HG03095 (cell line): Measurements from ENCODE around the gene LCORL.
A peak's percentile ranks its signal among the peaks of the same experiment; 100 is the strongest.
"Not testable (repeated sequence)": the region's sequence is repeated elsewhere in the genome, so short reads cannot be mapped to it uniquely, and the experiment has no call there.

Experiments
- ATAC-seq: cut with Tn5 transposase; IDR thresholded peaks from one replicate; pipeline ENCODE4 v1.9.1; 2021; ENCODE audit warnings: moderate library complexity; ENCODE audit not compliant: unreplicated experiment

The LCORL gene

GRCh38 chr4:17865866-17866363 lies 155.6 kb downstream of the LCORL start:
- no peak for ATAC-seq

- not testable (repeated sequence) for ATAC-seq
Observed at GRCh38 chr4:17861906-17862305, 159.6 kb downstream of the LCORL start.

GRCh38 chr4:17859793-17860406 lies 161.7 kb downstream of the LCORL start:
- no peak for ATAC-seq

- ATAC-seq = no peak
Observed at GRCh38 chr4:17854036-17854435, 167.5 kb downstream of the LCORL start.

GRCh38 chr4:17851959-17852358 lies 169.6 kb downstream of the LCORL start:
- ATAC-seq = no peak

GRCh38 chr4:17850295-17850694 lies 171.3 kb downstream of the LCORL start:
- not testable (repeated sequence) for ATAC-seq

- no peak for ATAC-seq
Observed at GRCh38 chr4:17846266-17846665, 175.3 kb downstream of the LCORL start.

- ATAC-seq = no peak
Observed at GRCh38 chr4:17823871-17824669, 197.5 kb downstream of the LCORL start.

GRCh38 chr4:17817027-17817426 lies 204.5 kb downstream of the LCORL start:
- ATAC-seq = peak; percentile 66

- ATAC-seq = no peak
Observed at GRCh38 chr4:17816142-17816541, 205.4 kb downstream of the LCORL start.

- no peak for ATAC-seq
Observed at GRCh38 chr4:17814140-17814539, 207.4 kb downstream of the LCORL start.

GRCh38 chr4:17812801-17813200 lies 208.8 kb downstream of the LCORL start:
- no peak for ATAC-seq

GRCh38 chr4:17812125-17812524 lies 209.4 kb downstream of the LCORL start:
- no peak for ATAC-seq

- ATAC-seq = peak; percentile 26
Observed at GRCh38 chr4:17811078-17811603, 210.4 kb downstream of the LCORL start.

GRCh38 chr4:17810260-17811077 lies 211.1 kb downstream of the LCORL start, which contains the start of the genes DCAF16 and NCAPG:
DCAF16 (minus strand) TSS chr4:17810757; CDS start chr4:17804141, 6,616 bp downstream.
NCAPG (plus strand) TSS chr4:17810979; CDS start chr4:17811078, 99 bp downstream.
- ATAC-seq = peak; percentile 81

GRCh38 chr4:17809667-17810066 lies 211.9 kb downstream of the LCORL start:
- no peak for ATAC-seq

- ATAC-seq = no peak
Observed at GRCh38 chr4:17807446-17807845, 214.1 kb downstream of the LCORL start.

- ATAC-seq = no peak
Observed at GRCh38 chr4:17805580-17806155, 215.9 kb downstream of the LCORL start.

GRCh38 chr4:17797808-17798207 lies 223.7 kb downstream of the LCORL start:
- no peak for ATAC-seq

GRCh38 chr4:17794730-17795129 lies 226.8 kb downstream of the LCORL start:
- ATAC-seq = no peak
